ENCODE results near the gene GTPBP3.

Gene GTPBP3

DNA sequence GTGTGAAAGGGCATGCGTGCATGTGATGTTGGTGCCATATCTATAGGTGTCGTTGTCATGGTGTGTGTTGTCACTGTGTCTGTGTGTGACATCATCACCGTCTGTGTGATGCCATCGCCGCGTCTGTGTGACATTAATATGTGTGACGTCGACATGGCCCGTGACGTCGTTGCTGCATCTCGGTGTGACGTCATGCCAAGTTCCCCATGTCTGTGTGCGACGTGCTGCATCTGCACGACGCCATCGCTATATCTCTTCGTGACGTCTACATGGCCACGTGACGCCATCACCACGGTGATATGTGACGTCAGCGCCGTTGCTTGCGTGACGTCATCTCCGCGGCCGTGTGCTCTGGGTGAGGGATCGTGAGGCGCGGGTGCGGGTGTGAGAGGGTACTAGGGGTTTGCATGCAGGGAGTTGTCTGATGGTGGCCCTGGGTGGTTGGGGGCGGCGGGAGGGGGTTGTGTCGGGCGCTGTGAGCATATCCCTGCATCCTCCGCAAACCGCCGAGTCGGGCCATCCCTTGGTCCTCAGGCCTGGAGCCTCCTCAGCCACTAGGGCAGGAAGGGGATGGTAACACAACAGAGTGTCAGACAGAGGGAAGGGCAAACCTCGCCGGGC is 14.6 kb downstream of the GTPBP3 start:
- Histone ChIP-seq H2AFZ (ENCODE audit: low read depth, low read length) (no peak overlapping the region), H3K4me1 (ENCODE audit: insufficient read depth, low read length) (no peaks in the 10 kb centered on the region), H3K9me3 (ENCODE audit: insufficient read depth, low read length, severe bottlenecking) (no peaks in the 10 kb centered on the region), H4K20me1 (ENCODE audit: insufficient read depth, low read length) (no peaks in the 10 kb centered on the region), H3K27ac (ENCODE audit: low read length) (no peak overlapping the region), H3K4me3 (ENCODE audit: low read depth in 1 of 2, low read length in 2 of 2) (no peak overlapping the region), H3K9ac (ENCODE audit: low read depth, low read length) (no peak overlapping the region), H3K27me3 (ENCODE audit: insufficient read depth, low read length, poor library complexity) (no peaks in the 10 kb centered on the region), H3K36me3 (ENCODE audit: insufficient read depth, low read length) (no peaks in the 10 kb centered on the region), H3K79me2 (ENCODE audit: insufficient read depth, low read length) (no peaks in the 10 kb centered on the region), H3K4me2 (ENCODE audit: insufficient read depth, low read length) (no peak overlapping the region)
- DNase-seq (no peak), ATAC-seq (ENCODE audit: insufficient read depth, low read depth) (no peak)
- no peak for TF ChIP-seq EZH2 (IDR thresholded peaks at IDR 0.05; ENCODE audit: borderline replicate concordance, low read depth, low read length, severe bottlenecking)
- TF ChIP-seq, protein P1, sequence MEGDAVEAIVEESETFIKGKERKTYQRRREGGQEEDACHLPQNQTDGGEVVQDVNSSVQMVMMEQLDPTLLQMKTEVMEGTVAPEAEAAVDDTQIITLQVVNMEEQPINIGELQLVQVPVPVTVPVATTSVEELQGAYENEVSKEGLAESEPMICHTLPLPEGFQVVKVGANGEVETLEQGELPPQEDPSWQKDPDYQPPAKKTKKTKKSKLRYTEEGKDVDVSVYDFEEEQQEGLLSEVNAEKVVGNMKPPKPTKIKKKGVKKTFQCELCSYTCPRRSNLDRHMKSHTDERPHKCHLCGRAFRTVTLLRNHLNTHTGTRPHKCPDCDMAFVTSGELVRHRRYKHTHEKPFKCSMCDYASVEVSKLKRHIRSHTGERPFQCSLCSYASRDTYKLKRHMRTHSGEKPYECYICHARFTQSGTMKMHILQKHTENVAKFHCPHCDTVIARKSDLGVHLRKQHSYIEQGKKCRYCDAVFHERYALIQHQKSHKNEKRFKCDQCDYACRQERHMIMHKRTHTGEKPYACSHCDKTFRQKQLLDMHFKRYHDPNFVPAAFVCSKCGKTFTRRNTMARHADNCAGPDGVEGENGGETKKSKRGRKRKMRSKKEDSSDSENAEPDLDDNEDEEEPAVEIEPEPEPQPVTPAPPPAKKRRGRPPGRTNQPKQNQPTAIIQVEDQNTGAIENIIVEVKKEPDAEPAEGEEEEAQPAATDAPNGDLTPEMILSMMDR (IDR thresholded peaks at IDR 0.05; ENCODE audit: borderline replicate concordance, extremely low read depth, low read length, poor library complexity, severe bottlenecking): no peak

DNA sequence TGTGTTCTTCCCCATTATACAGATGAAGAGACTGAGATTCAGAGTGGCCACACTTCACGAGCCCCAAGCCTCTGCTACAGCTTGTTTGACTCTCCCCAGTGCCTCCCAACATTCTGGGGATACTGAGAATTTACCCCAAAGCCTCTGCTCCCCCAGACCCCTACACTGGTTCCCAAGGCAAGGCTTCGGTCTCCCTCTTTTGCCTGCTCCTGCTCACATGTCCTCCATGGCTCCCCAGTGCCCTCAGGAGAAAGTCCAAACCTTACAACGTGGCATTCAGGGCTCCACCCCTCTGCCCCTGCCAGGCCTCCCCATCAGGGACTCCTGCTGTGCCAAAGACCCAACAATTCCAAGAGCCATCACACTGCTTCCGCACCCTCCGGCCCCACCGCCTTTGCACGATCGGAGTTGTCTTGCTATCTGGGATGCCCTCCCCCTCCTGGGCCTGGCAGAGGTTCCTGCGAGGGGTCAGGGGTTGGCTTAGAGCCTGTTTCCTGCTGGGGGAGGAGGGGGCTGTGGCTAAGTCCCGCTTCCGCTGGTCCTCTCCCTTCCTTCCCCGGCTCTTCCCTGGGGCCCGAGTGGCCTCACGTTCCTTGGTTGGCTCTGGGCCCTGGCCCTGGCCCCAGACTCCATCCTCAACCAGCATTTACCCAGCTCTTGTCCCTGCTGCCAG is 15.4 kb downstream of the GTPBP3 start:
- Histone ChIP-seq H3K27ac (ENCODE audit: low read length) (no peak overlapping the region), H3K4me3 (ENCODE audit: low read depth in 1 of 2, low read length in 2 of 2) (no peak overlapping the region), H4K20me1 (ENCODE audit: insufficient read depth, low read length) (no peaks in the 10 kb centered on the region), H3K4me1 (ENCODE audit: insufficient read depth, low read length) (no peaks in the 10 kb centered on the region), H3K79me2 (ENCODE audit: insufficient read depth, low read length) (no peaks in the 10 kb centered on the region), H3K4me2 (ENCODE audit: insufficient read depth, low read length) (no peak overlapping the region), H3K9ac (ENCODE audit: low read depth, low read length) (no peak overlapping the region), H3K36me3 (ENCODE audit: insufficient read depth, low read length) (no peaks in the 10 kb centered on the region), H3K9me3 (ENCODE audit: insufficient read depth, low read length, severe bottlenecking) (no peaks in the 10 kb centered on the region), H2AFZ (ENCODE audit: low read depth, low read length) (no peak overlapping the region), H3K27me3 (ENCODE audit: insufficient read depth, low read length, poor library complexity) (no peaks in the 10 kb centered on the region)
- TF ChIP-seq EZH2 (IDR thresholded peaks at IDR 0.05; ENCODE audit: borderline replicate concordance, low read depth, low read length, severe bottlenecking): no peak
- TF ChIP-seq, protein P1 (IDR thresholded peaks at IDR 0.05; ENCODE audit: borderline replicate concordance, extremely low read depth, low read length, poor library complexity, severe bottlenecking): no peak
- no peak for ATAC-seq (ENCODE audit: insufficient read depth, low read depth)
- DNase-seq: no peak

DNA sequence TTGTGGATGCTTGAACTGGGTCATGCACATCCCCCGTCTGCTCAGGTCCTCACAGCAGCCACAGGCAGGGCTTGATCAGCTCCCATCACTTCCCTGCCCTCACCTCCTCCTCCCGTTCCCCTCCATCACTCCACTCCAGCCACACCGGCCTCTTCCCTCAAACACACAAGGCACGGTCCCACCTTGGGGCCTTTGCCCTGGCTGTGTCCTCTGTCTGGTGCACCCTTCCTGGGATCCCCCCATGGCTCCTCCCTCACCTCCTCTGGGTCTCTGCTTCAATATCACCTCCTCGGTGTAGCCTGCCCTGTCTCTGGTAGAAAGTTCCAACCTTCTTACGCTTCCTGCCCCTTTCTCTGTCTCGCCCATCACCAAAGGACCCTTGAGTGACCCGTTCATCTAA is 16.0 kb downstream of the GTPBP3 start:
- H4K20me1 ChIP-seq (ENCODE audit: insufficient read depth, low read length): no peaks in the 10 kb centered on the region
- ATAC-seq (ENCODE audit: insufficient read depth, low read depth) (no peak), DNase-seq (no peak)
- H2AFZ ChIP-seq (ENCODE audit: low read depth, low read length): no peak overlapping the region
- H3K9ac ChIP-seq (ENCODE audit: low read depth, low read length): no peak overlapping the region
- no peak overlapping the region for H3K4me3 ChIP-seq (ENCODE audit: low read depth in 1 of 2, low read length in 2 of 2)
- H3K79me2 ChIP-seq (ENCODE audit: insufficient read depth, low read length): no peaks in the 10 kb centered on the region
- no peaks in the 10 kb centered on the region for H3K27me3 ChIP-seq (ENCODE audit: insufficient read depth, low read length, poor library complexity)
- H3K36me3 ChIP-seq (ENCODE audit: insufficient read depth, low read length): no peaks in the 10 kb centered on the region
- TF ChIP-seq, protein P1 (IDR thresholded peaks at IDR 0.05; ENCODE audit: borderline replicate concordance, extremely low read depth, low read length, poor library complexity, severe bottlenecking): no peak
- TF ChIP-seq EZH2 (IDR thresholded peaks at IDR 0.05; ENCODE audit: borderline replicate concordance, low read depth, low read length, severe bottlenecking): no peak
- H3K4me2 ChIP-seq (ENCODE audit: insufficient read depth, low read length): no peak overlapping the region
- no peaks in the 10 kb centered on the region for H3K9me3 ChIP-seq (ENCODE audit: insufficient read depth, low read length, severe bottlenecking)
- no peak overlapping the region for H3K27ac ChIP-seq (ENCODE audit: low read length)
- no peaks in the 10 kb centered on the region for H3K4me1 ChIP-seq (ENCODE audit: insufficient read depth, low read length)

Data from DND-41 (cell line).